Kidney epithelial cell (primary cell): ENCODE data around the gene BRD2. TPM values are rescaled to one million over a fixed set of nuclear protein-coding genes. Genes with fewer than 3 reads are reported as not detected.
A peak's percentile ranks its signal among the peaks of the same experiment; 100 is the strongest.

Experiments used
- DNase-seq: peaks from one replicate; pipeline ENCODE4 v3.0.0-alpha.2; 2010; ENCODE audit warnings: low read depth
- H3K27me3 ChIP-seq: 2 replicates; pipeline ENCODE4 v1.6.0; 2011; ENCODE audit warnings: low read length; ENCODE audit not compliant: control insufficient read depth, insufficient read depth
- H3K36me3 ChIP-seq: 2 replicates; pipeline ENCODE4 v1.5.1; 2011; ENCODE audit warnings: low read length; ENCODE audit not compliant: control insufficient read depth, insufficient read depth
- H3K4me3 ChIP-seq: 2 replicates; pipeline ENCODE4 v1.5.1; 2011; ENCODE audit warnings: low read depth, mild to moderate bottlenecking, control low read depth, low read length
- total RNA-seq: library from RNA; depleted of rRNA; stranded (reverse); fragments of >200 nt; gene quantifications from 2 replicates; pipeline ENCODE4 v1.2.3, GENCODE V29; 2015
- TF ChIP-seq, protein P1 (sequence below): IDR thresholded peaks from 2 replicates; pipeline ENCODE4 v1.5.1; 2011; ENCODE audit warnings: mild to moderate bottlenecking, moderate library complexity, low read length, control low read depth, inconsistent platforms; ENCODE audit not compliant: insufficient read depth, poor library complexity, severe bottlenecking

The BRD2 gene
- total RNA-seq, 1 donor from 2014 or later: 191 TPM

DNA sequence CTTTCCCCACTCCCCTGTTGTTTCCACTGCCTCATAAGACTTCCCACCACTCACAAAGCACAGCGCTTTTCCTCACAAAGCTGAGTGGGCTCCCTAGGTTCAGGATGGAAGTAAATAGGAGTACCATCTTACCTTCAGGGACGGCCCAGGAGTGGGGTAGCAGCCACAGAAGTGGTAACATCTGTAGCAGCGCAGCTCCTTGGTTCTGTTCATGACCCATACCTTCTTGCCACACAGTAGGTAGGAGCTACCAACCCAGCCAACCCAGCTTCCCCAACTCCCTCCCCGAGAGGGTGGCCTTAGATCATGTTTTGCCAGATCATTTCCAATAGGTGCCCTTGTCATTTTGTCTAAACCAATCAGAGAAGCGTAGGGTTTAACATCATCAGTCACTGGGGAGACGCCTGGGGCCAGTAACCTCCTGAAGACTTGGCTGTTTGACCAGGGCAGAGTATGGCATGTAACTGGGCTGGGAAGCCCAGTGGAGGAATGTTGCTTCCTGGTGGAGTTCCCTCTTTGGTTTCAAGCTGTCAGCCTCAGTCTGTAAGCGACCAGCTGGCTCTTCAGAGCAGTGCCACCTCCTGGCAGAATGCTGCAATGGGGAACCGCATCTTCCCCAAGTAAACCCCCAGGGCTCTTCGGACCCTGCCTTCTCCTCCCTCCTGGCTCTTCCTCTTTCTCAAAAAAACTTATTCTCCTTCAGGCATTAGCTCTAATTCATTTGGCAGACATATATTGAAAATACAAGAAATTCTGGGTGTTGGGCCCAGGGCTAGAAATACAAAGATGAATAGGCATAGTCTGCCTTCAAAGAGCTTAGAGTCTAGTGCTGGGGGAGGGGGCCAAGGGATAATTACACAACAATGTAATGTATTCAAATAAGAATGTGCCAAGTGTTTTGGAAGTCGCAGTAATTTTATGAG is 15.3 kb upstream of the BRD2 start, which contains the start of gene HLA-DMA:
TSS of gene HLA-DMA (minus strand) at position 281 of the 923 bp plus-strand sequence. CDS start at position 220, 61 bp downstream.
- TF ChIP-seq, protein P1, sequence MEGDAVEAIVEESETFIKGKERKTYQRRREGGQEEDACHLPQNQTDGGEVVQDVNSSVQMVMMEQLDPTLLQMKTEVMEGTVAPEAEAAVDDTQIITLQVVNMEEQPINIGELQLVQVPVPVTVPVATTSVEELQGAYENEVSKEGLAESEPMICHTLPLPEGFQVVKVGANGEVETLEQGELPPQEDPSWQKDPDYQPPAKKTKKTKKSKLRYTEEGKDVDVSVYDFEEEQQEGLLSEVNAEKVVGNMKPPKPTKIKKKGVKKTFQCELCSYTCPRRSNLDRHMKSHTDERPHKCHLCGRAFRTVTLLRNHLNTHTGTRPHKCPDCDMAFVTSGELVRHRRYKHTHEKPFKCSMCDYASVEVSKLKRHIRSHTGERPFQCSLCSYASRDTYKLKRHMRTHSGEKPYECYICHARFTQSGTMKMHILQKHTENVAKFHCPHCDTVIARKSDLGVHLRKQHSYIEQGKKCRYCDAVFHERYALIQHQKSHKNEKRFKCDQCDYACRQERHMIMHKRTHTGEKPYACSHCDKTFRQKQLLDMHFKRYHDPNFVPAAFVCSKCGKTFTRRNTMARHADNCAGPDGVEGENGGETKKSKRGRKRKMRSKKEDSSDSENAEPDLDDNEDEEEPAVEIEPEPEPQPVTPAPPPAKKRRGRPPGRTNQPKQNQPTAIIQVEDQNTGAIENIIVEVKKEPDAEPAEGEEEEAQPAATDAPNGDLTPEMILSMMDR: peak; percentile 84
- peaks cover 2% of the 10 kb centered on the region for H3K27me3 ChIP-seq
- H3K4me3 ChIP-seq: no peak within 1 kb of the TSS
- peak; percentile 81 for DNase-seq
- no peaks in the 10 kb centered on the region for H3K36me3 ChIP-seq

DNA sequence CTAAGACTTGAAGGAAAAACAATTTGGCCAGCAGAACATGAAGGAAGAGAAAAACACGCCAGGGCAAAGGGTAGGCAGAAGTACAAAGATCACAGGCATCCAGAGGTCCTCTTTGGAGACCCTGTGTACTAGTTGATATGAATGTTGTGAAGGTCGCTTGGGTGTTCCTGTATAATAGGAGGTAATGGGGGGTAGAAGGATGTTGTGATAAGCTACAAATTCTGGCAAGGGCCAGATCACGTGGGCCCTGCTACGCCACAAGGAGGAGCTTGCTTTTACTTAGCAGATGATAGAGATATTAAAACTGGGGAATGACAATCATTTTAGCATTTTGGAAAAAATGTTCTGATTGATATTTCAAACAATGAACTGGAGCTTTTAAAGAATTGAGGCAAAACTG is 14.6 kb upstream of the BRD2 start:
- no peaks in the 10 kb centered on the region for H3K36me3 ChIP-seq
- no peak overlapping the region for H3K4me3 ChIP-seq
- peaks cover 2% of the 10 kb centered on the region for H3K27me3 ChIP-seq
- TF ChIP-seq, protein P1: no peak
- no peak for DNase-seq

DNA sequence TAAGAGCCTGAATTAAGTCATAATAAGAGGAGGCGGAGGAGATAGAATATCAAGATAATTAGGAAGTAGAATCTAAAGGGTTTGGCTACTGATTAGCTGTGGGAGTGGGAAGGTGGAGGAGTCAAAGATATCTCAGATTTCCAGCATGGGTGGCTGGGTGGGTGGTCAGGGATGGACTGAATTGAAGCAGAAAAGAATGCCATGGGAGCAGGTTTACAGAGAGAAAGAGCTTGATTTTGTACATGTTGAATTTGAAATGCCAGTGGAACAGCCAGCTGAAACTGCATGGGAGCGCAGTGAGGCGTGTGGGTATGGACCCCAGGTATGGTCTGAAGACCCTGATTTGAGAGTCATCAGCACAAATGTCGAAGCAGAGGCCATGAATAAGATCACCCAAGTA is 14.1 kb upstream of the BRD2 start:
- no peak for DNase-seq
- TF ChIP-seq, protein P1: no peak
- H3K36me3 ChIP-seq: no peaks in the 10 kb centered on the region
- H3K4me3 ChIP-seq: no peak overlapping the region
- peaks cover 2% of the 10 kb centered on the region for H3K27me3 ChIP-seq

DNA sequence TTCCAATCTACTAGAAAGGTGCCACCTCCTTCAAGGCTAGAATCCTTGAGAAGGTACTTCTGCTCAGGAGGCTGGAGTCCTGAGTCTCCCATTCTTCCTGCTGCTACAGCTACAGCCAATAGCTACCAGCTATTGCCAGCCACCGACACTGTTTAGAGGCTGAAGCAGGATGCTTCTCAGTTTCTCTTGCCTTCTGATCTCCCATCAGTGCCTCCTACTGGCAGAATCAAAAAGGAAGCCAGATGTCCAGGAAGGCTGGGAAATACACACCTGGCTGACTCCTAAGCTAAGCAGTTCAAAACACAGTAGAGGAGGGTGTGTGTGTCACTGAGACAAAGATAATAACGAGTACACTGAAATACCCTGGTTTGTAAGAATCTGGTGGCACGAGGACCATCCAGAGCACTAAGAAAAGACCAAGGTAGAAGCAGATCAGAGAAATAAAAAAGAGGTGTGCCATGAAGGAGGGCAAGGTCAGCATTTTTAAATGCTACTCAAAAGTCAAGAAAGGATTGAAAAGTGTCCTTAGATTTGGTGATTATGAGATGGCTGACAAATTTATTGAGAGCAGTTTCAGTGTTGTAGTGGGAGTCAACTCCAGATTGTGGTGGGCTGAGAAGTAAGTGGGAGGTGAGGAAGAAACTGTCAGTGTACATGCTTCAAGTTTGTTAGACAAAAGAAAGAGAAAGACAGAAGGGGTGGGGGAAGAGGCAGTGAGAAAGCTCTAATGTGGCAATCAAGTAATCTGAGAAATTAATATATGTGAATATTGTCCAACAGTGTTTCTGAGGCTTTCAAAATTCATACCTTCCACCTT is 13.2 kb upstream of the BRD2 start:
- TF ChIP-seq, protein P1: peak; percentile 48
- no peak for DNase-seq
- no peaks in the 10 kb centered on the region for H3K36me3 ChIP-seq
- H3K27me3 ChIP-seq: peaks cover 2% of the 10 kb centered on the region
- H3K4me3 ChIP-seq: no peak overlapping the region

DNA sequence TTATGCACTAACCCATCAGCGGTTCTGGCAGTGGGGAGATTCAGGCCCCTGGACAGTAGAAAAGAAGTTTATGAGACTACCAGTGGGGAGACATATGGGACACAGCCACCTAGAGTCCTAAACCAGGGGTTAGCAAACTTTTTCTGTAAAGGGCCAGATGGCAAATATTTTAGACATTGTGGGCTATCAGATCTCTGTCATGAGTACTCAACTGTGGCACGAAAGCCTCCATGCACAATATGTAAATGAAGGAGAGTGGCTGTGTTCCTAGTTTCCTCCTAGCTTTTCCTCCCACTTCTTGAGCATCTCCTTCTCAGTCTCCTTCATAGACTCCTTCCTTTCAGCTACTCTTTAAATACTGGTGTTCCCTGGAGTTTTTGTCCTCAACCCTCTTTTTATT is 12.2 kb upstream of the BRD2 start:
- no peak overlapping the region for H3K4me3 ChIP-seq
- DNase-seq: no peak
- TF ChIP-seq, protein P1: no peak
- H3K36me3 ChIP-seq: no peaks in the 10 kb centered on the region
- H3K27me3 ChIP-seq: no peaks in the 10 kb centered on the region
